ENCODE measurements around the gene CCRL2.
A peak's percentile ranks its signal among the peaks of the same experiment; 100 is the strongest.
"Not testable (repeated sequence)": the region's sequence is repeated elsewhere in the genome, so short reads cannot be mapped to it uniquely, and the experiment has no call there.

The CCRL2 gene

GRCh38 chr3:46380471-46381221, 26.4 kb upstream of the CCRL2 start:
- no peak for DNase-seq

- no peak for DNase-seq
Measured at GRCh38 chr3:46381625-46382024, 25.4 kb upstream of the CCRL2 start.

GRCh38 chr3:46383211-46383950, 23.7 kb upstream of the CCRL2 start:
- DNase-seq: no peak

- DNase-seq: no peak
Measured at GRCh38 chr3:46383951-46384330, 23.1 kb upstream of the CCRL2 start.

- DNase-seq: peak; percentile 7
Measured at GRCh38 chr3:46386205-46386604, 20.9 kb upstream of the CCRL2 start.

- DNase-seq: not testable (repeated sequence)
Measured at GRCh38 chr3:46388847-46389246, 18.2 kb upstream of the CCRL2 start.

- no peak for DNase-seq
Measured at GRCh38 chr3:46389306-46389705, 17.8 kb upstream of the CCRL2 start.

- DNase-seq: not testable (repeated sequence)
Measured at GRCh38 chr3:46391526-46391925, 15.5 kb upstream of the CCRL2 start.

- no peak for DNase-seq
Measured at GRCh38 chr3:46393011-46393410, 14.0 kb upstream of the CCRL2 start.

GRCh38 chr3:46393554-46394434, 13.3 kb upstream of the CCRL2 start:
- no peak for DNase-seq

- DNase-seq: no peak
Measured at GRCh38 chr3:46395210-46395661, 11.8 kb upstream of the CCRL2 start.

GRCh38 chr3:46395766-46396530, 11.1 kb upstream of the CCRL2 start:
- DNase-seq: no peak

- DNase-seq: no peak
Measured at GRCh38 chr3:46397111-46397510, 9.9 kb upstream of the CCRL2 start.

- DNase-seq: no peak
Measured at GRCh38 chr3:46398186-46398955, 8.7 kb upstream of the CCRL2 start.

GRCh38 chr3:46399098-46399497, 8.0 kb upstream of the CCRL2 start:
- no peak for DNase-seq

GRCh38 chr3:46399557-46399956, 7.5 kb upstream of the CCRL2 start:
- DNase-seq: no peak

- DNase-seq: no peak
Measured at GRCh38 chr3:46400000-46400734, 6.9 kb upstream of the CCRL2 start.

GRCh38 chr3:46400846-46401245, 6.2 kb upstream of the CCRL2 start:
- DNase-seq: no peak

GRCh38 chr3:46401579-46401978, 5.5 kb upstream of the CCRL2 start:
- DNase-seq: no peak

- DNase-seq: not testable (repeated sequence)
Measured at GRCh38 chr3:46402902-46403301, 4.2 kb upstream of the CCRL2 start.

Data from NCI-H187 treated with DMSO at 0.1 percent for 48 hours (cell line).